Activated CD8-positive, alpha-beta memory T cell treated with anti-CD3 and anti-CD28 coated beads for 24 hours (primary cell): ENCODE data around the gene TP53.
A peak's percentile ranks its signal among the peaks of the same experiment; 100 is the strongest.
"Not testable (repeated sequence)": the region's sequence is repeated elsewhere in the genome, so short reads cannot be mapped to it uniquely, and the experiment has no call there.

Source experiments
- DNase-seq: peaks from one replicate; pipeline ENCODE4 v3.0.0-alpha.2; 2020

Gene TP53

DNA sequence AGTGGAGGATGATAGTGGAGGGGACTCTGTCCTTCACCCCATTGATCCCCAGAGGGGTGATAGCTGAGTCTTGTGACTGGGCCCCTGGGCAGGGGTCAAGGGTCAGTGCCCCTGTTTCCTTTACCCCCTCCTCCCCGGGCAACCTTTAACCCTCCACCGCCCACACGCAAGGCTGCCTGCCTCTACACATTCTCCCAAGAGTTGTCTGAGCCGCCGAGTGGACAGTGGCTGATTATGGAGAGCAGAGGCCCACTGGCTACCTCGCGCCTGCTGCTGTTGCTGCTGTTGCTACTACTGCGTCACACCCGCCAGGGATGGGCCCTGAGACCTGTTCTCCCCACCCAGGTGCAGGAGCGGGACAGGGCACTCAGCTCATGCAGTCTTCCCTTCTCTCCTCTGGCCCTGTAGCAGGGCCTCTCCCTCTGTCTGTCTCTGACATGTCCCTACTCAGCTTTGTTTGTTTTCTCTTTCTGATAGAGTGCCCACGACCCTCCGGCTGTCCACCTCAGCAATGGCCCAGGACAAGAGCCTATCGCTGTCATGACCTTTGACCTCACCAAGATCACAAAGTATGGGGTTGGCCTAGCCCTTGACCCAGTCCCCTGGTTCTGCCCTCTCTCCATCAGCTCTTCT is 57.2 kb downstream of the TP53 start, which contains the start of gene SHBG:
Gene SHBG (plus strand): TSS at position 197 of the 633 bp plus-strand sequence. CDS start 38 bp downstream, at position 235.
- DNase-seq: no peak

DNA sequence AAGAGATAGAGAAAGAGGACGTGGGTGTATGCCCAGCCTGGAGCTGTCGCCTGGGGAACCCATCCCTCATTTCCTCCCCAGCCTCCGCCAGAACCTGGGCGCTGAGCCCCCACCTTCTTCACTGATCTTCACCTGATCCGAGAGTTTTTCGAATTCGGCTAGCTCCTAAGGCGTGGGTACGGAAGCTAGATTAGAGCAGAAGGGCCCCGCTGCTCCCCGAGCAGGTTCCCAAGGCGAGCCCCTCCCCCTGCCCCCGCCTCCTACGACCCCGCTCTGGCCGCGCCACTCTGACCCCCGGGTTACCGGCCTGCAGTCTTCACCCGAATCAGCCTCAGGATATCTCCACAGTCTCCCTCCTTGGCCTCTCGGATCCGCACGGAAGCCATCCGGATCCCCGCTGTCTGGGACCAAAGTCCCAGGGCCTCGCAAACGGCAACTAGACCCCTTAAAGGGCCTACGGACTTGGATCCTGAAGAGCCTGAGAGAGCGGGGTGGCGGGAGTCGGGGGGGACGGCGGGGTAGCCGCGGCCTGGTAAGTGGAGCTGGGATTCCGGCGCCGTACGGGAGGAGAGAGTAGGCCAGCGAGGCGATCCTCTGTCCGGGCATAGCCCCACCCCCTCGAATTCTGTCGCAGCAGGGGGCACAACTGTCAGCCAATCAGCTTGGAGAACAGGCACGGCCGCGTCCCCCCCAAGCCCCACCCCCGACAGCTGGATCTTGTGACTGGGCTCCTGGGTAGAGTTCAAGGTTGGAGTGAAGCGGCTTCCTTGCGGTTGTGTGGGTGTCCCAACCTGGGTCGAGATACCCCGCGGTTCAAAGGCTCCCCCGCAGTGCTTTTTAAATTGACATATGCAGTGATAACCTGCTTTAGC is 59.8 kb downstream of the TP53 start, which contains the start of gene SAT2:
Gene SAT2 (minus strand): TSS at position 572 of the 872 bp plus-strand sequence. CDS start 186 bp downstream, at position 386.
- DNase-seq: peak; percentile 90

DNA sequence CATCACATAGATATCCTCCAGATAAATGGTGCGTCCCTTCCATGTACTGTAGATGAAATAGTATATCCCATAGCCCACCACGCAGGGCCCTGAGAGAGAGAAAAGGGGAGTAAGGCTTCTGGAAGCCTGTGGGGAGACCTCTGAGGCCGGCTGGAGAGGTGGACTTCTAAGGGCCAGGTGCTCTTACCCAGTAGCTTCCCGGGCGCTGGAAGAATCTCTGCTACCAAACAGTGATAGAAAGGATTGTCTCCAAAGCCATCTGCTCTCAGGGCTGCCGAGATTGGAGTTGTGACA is 60.4 kb downstream of the TP53 start:
- DNase-seq: no peak

DNA sequence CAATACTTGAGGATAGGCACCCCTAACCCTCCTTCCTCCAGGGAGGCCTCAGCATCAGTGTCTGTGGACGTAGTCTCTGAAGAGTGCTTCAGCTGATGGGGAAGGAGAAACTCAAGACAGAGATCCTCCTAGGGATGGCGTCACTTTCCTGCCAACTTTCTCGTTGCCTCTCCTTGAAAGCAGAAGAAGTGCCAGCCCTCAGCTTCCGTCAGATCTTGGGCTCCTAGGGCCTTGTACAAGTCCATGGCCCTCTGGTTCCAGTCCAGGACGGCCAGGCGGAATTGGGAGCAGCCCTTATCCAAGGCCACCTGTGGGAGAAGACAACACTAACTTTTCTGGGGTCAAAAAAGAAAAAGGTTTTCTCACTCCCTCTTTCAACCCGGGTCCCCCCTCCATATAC is 61.0 kb downstream of the TP53 start:
- no peak for DNase-seq

DNA sequence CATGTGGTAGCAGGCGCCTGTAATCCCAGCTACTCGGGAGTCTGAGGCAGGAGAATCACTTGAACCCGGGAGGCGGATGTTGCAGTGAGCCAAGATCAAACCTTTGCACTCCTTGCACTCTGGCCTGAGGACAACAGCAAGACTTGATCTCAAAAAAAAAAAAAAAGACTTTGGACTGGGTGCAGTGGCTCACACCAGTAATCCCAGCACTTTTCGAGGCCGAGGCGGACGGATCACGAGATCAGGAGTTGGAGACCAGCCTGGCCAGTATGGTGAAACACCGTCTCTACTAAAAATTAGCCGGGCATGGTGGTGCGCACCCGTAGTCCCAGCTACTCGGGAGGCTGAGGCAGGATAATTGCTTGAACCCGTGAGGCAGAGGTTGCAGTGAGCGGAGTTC is 61.5 kb downstream of the TP53 start:
- DNase-seq: not testable (repeated sequence)

DNA sequence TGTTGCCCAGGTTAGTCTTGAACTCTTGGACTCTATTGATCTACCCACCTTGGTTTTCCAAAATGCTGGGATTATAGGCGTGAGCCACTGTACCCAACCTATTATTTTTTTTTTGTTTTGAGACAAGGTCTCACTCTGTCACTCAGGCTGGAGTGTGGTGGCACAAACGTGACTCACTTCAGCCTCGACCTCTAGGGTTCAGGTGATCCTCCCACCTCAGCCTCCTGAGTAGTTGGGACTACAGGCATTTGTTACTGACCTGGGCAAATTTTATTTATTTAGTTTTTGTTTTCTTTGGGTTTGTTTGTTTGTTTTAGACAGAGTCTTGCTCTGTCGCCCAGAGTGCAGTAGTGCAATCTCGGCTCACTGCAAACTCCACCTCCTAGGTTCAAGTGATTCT is 63.6 kb downstream of the TP53 start:
- no peak for DNase-seq

DNA sequence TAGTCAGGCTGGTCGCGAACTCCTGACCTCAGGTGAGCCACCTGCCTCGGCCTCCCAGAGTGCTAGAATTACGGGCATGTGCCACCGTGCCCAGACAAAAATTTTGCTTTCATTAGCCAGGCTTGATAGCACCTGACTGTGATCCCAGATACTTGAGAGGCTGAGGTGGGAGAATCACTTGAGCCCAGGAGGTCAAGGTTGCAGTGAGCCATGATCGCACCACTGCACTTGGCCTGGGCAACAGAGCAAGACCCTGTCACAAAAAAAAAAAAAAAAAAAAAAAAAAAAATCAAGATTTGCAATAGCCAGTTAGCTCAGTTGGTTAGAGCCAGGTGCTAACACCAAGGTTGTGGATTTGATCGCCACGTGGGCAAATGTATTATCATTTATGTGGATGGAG is 66.5 kb downstream of the TP53 start:
- no peak for DNase-seq

DNA sequence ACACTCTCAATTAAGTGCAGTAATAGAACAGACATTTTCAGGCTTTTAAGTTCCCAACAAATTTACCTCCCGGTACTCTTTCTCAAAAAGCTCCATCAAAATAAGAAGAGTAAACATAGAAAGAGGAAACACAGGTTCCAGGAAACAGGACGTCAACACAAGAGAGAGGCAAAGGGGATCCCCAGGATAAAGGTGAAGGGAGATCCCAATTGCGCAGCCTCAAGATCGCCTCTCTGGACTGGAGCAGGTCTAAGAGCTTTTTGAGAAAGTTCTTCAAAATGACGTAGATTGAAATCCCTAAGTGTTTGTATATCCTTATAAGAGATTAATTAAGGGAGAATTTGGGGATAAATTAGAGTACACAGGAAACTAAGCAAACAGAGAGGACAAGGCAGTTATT is 68.7 kb downstream of the TP53 start:
- no peak for DNase-seq
